Measurements from ENCODE around the gene SHROOM4.

SHROOM4 gene

DNA sequence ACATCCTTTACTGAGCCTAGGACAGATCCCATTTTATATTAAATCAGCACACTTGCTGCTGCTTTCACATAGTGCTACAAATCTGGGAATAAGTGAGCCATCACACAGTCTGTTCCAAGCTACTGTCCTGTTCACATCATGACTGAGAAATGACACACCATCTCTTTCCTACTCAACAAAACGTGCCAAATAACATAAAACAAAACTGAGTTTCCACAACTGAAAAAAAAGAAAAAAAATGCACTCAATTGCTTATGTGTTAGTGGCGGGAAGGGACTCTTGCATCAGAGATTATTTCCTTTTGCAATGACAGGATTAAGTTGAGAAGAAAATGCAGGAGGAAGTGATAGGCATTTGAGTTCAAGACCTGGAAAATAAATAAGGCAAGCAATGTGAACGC lies 109.0 kb downstream of the SHROOM4 start:
- peak; percentile 2 for DNase-seq

DNA sequence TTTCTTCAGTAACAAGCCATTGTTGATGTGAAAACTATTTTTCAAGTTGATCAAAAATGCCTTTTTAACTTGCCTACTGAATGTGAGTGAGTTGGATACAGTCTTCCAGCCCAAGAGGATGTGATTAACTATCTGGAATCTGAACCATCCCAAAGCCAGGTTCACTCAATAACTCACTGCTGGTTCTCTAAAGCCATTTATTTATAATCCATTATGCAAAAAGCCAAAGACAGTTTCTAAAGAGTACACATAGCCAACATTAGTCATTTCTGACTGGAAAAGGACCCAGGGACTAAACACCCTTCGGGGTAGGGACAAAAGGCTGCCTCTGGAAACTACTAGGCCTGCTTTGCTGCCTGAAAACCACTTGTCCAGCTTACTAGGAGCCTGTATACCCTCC lies 109.6 kb downstream of the SHROOM4 start:
- DNase-seq = no peak

DNA sequence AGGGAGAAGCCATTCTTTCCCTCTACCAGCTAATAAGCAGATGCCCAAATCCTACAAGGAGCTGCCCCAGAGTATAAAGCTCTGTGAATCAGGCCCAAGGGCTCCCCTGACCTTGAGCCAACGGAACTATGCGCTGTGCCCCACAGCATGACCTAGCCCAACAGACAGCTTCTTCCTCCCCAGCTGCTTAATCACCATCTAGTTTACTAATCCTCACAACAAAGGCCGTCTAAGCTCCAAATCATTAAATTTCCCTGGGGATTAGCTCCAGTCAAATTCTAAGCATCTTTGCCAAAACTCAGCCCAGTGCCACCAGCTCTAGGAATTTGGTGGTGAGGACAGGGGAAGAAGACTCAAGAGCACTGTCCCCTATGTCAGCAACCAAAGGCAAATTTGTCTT lies 113.1 kb downstream of the SHROOM4 start:
- DNase-seq = no peak

DNA sequence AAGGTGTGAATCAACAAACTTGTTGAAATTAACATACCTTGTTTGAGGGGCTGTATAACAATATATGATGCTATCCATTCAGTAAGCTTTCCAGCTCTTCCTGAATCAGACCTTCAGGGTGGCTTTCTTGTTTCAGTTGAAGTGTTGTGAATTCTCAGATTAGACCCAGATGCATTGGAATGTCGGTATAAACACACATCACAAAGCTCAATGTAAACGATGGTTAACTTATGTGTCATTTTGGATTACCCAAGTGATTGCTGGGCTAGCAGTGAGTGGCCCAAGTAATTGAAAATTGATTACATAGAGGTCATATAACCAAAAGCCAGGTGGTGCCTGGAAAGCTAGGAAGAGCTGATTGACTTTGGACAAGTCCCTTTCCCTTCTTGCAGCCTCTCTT lies 115.0 kb downstream of the SHROOM4 start:
- no peak for DNase-seq

DNA sequence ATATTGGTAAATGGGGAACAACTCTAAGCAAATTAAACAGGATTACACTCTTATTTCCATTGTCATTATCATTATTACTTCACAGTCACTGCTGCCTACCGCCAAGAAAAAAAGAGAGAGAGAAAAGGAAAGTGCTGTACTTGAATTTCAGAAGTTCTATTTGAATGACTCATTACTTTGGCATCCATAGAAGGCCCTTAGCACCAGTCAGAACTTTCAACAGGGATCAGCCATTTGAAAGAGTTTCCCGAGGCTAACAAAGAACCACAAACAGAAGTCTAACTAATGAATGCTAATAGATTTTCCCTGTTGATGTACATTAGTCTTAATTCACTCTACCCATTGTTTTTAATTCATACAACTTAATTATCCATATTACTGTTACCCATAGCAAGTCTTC lies 116.3 kb downstream of the SHROOM4 start:
- no peak for DNase-seq

DNA sequence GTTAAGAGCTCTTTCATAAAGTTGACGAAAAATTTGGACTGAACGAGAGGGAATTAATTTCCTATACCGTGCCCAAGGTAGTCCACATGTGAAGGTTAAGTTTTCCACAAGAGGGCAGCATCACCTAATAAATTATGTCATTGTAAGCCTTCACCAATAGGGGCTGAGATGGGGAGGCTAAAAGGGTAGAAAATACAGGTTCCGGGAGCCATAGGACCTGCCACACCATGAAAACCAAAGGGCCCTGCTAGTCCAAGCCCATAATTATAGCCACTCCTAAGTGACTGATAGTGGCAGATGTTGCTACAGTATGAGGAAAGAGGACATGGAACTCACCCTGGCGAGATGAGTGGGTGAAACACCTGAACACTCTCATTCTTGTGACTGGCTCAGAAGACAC lies 122.2 kb downstream of the SHROOM4 start:
- DNase-seq = peak; percentile 75

DNA sequence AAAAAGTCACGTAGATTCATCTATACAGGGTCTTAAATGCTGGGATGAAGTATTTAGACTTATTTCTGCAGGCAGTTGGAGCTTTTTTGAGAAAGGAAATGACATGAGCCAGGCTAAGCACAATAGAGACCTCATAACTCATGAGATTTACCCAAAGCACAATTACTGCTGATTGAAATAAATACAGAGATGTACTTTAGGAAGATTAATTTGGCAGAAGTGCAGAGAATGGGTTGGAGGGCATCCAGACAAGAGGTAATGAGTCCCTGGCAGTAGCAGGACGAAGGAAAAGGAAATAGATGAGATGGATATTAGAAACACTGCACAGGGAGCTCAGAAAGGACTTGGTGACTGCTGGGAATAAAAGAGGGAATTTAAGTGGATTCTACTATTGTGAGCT lies 129.1 kb downstream of the SHROOM4 start:
- no peak for DNase-seq

DNA sequence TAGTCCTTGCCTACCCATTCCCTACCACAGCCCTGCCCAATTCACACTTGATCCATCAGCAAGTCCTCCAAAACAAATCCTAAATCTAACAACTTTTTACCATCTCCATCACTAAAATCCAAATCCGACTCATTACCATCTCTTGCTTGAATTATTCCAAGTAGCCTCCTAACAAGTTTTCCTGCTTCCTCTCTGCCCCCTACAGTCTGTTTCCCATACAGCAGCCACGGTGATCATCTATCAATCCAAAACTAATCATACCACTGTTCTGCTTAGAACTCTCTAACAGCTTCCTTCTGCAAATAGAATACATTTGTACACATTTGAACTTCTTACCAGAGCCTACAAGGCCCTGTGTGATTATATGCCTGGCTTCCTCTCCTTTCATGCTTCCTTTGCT lies 133.0 kb downstream of the SHROOM4 start:
- DNase-seq = peak; percentile 1

DNA sequence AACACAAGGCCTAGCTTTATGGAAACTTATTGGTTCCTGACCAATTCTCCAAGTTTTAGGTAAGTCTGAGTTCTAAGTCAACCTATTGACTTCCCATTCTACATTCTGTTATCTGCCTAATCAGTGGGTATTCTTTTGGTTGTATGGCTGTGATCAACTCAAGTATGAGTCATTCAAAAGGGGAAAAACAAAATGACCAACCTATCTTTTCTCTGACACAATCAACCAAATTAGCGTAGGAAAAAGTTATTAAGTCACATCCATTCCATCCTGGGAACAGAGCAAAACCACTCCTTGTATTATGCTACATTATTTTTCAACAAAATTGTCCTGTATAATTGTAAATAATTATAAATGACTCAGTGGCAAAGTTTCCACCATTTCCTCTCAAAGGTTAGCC lies 136.2 kb downstream of the SHROOM4 start:
- DNase-seq = no peak

DNA sequence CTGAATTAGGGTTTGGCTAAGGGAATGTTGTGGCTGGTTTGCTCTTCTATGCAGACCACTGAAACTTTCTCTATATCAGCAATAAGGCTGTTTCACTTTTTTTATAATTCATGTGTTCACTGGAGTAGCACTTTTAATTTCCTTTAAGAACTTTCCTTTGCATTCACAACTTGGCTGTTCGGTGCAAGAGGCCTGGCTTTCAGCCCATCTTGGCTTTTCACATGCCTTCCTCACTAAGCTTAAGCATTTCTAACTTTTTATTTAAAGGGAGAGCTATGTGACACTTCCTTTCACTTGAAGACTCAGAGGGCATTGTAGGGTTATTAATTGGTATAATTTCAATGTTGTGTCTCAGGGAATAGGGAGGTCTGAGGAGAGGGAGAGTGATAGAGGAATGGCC lies 142.3 kb downstream of the SHROOM4 start:
- no peak for DNase-seq

DNA sequence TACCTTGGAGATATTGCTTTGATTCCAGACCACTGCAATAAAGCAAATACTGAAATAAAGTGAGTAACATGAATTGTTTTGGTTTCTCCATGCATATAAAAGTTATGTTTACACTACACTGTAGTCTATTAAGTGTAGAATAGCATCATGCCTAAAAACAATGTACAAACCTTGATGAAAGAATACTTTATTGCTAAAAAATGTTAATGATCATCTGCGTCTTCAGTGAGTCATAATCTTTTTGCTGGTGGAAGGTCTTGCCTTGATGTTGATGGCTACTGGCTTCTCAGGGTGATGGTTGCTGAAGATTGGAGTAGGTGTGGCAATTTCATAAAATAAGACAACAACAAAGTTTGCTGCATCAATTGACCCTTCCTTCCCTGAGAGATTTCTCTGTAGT lies 145.1 kb downstream of the SHROOM4 start:
- DNase-seq = no peak

DNA sequence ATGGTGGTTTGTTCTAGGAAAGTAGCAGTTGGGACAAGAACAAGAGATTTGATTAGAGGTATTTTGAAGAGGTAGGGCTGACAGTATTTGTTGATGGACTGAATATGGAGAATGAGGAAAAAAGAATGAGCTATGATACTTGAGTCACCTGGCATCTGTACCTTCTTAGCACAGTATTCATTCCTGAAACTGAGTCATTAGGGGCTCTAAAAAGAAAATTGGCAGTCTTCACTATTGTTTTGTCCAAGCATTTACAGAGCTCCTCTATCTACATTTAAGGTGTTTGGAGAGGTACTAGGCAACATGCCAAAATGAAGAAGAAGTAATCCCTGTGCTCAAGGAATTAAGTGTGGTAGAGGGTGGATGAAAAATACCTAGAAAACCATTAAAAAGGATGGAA lies 165.8 kb downstream of the SHROOM4 start:
- no peak for DNase-seq

DNA sequence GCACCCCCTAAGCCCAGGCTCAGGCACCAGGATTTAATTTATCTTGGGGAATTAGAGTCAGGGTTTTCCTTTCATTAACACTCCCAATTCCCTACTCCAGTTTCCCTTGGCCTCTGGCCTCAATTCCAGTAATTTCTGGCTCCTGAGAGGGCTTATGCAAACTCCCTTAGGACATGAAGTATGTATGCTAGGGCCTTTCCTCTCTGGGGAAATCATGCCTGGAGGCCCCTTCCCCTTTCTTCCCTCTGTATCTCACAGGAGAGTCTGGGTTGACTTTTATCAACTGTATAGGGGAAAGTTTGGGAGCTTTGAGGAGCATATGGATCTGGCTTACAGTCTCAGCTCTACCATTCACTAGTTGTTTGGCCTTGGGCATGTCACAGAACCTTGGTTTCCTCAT lies 169.5 kb downstream of the SHROOM4 start:
- no peak for DNase-seq

DNA sequence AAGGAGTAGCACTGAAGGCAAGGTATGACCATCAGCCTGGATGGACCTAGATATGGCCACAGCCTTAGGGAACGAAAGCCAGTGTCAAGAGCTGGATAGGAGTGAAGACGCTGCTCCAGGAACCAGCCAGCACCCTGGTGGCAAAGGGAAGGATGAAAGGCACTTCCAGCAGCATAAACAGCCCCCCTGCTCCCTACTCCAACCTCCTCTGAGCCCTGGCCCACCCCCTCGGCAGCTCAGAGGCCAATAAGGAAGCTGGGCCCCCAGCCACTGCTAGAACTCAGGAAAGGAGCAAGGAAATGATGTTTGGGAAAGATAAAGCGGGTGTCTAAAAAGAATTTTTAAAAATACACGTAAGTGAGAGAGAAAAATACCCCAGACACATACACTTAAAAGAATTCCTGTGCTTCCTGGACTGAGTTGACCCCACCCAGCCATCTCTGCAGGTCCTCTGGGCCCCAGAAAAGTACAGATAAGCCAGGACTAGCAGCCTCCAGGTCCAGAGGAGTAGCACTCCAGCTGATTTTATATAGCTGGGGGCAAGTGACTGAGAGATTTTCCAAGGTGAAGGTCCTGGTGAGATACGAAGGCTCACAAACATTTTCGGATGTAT lies 170.4 kb downstream of the SHROOM4 start:
- peak; percentile 7 for DNase-seq

DNA sequence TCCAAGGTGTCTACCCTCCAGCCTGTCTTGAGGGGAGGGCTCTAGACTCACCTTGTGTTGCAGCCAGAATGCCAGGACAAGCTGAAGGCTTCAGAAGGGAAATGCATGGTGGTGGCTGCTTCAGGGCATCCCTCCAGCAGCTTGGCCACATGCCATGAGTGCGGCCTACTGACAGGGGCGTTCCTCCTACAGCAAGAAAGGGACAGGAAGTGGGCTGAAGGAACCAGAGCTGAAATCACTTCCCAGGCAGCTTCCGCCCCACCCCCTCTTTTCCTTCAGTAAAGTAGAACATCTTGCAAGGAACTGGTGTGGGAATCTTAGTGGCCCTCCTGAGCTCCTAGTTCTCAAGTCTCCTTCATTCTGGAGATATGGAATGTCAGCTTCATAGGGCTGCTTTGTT lies 175.9 kb downstream of the SHROOM4 start:
- DNase-seq = peak; percentile 51

DNA sequence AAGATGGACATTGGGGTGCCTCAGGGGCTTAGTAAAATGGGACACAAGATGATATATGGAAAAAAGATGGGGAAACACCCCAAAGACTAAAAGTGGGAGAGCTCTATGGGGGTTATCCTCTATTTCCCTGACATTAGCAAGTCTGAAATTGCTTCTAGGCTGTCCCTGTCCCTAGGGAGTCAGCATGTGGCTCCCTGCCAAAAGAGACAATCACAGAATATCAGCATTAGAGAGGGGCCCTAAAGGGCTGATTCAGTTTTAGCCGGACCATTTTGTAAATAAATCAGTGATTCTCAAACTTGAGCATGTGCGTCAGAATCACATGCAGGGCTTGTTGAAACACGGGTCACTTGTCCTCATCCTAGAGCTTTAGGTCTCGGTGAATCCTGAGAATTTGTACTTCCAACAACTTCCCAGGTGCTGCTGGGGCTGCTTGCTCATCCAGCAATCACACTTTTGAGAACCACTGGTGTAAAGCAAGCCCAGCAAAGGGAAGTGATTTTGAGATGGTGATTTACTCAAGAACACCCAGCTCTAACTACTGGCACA lies 178.1 kb downstream of the SHROOM4 start:
- DNase-seq = no peak

DNA sequence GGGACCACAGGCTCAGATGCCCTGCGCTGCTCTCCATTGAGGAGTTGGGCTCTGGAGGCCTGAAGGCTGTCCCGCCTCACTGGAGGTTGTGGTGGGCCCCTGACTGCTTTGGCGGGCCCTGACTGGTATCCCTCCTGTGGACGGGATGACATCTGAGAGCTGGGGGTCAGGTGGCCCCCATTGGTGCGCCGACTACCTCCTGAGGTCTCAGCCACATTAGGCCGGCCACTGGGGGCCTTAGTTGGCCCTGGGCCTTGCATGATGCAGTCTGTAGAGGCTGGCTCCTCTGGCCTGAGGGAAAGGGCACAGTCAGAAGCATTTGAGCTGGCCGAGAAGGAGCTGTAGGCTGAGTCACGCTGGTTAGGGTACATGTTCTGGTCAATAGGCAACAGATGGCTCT lies 178.8 kb downstream of the SHROOM4 start:
- no peak for DNase-seq

DNA sequence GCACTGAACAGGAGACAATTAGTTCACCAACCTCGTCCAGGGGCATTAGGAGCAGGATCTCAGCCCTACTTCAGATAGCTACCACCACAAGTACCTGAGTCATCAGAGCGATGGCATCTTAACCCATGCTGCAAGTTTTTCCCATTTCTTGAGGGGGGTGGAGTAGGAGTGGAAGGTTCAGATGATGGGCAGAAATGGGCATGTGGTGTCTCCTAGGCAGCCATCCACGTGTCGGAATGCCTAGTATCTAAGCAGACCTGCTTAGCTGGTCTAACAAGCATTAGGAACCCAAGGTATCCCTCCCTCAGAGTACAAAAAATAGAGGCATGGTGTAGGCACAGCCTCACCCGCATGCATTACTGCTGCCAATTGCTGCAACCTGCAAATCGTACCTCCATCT lies 184.2 kb downstream of the SHROOM4 start:
- DNase-seq = no peak

DNA sequence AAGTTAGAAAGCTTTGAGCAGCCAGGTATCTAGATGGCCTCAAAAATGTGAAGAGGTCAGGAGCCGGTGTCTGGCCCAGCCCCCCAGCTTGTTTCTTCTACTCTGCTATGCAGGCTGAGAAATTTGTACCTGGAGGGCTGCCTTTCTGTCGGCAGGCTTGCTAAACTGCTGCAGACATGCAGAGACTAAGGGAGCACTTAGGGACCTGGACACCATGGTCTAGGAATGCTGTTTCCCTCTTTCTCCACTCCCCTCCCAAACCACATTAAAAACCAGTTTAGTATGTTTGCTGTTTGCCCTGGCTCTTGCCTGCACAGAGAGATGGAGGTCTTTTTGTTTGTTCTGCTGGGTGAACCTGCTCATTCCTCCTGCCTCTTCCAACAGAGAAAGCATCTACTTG lies 186.3 kb downstream of the SHROOM4 start:
- no peak for DNase-seq

DNA sequence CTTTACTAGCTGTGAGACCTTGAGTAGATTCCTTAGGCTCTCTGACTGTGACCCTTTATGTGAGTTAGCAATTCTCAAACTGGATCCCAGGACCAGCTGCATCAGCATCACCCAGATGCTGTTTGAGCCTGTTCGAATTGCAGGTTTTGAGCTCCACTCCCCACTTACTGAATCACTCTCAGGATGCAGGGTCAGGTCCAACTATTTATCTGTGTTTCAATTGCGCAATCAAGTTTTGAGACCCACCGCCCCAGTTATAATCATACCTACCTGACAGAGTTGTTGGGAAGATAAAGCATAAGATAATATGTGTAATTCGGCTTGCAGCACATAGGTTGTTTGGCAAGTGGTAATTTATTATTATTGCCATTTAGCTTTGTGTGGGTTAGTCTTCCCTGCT lies 187.6 kb downstream of the SHROOM4 start:
- DNase-seq = no peak

DNA sequence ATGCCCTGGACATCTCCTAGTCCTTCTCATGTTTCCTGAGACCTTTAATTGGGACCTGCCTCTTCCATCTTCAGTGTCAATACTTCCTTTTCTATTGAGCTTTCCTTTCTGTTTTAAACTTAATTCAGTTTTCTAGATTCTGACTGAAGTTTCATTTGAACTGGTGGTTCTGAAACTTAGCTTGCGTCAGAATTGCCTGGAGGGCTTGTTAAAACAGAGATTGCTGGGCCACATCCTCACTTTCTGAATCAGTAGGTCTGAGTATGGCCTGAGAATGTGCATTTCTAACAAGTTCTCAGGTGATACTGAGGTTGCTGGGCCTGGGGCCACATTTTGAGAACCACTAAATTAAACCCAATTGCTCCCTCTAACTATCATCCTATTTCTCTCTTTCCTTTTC lies 191.2 kb downstream of the SHROOM4 start:
- no peak for DNase-seq

DNA sequence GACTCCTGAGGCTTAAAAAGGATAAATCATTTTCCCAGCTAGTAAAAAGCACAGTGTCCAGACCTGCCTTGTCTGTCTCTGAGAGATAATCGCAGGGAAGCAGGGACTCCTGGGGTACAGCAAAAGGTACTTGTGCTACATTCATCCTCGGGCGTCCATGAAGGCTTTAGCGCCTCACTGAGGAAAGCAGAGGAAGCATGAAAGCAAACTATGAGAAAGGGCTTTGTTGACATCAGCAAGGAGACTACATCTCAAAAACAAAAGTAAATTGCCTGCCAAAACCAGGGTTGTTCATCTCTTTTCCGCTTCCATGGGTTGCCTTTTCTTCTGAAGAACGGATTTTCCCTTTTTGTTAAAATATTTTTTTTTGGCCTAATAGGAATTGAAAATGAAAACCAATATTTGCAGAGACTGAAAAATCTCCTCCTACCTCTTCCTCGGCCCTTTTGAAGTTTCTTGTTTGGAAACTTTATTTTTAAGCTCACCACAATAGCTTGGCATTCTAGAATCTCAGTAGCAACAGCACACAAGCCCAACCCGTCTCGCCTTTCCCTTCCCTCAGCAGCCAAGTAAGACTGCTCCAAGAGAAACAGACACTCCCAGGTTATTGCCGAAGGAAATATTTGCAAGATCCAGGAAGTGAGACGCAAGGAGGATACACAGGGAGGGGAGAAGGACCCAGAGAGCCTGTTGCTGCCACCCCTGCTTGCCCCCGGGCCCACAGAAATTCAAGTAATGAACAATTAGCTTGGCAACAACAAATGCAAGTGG lies 195.0 kb downstream of the SHROOM4 start:
- DNase-seq = no peak

DNA sequence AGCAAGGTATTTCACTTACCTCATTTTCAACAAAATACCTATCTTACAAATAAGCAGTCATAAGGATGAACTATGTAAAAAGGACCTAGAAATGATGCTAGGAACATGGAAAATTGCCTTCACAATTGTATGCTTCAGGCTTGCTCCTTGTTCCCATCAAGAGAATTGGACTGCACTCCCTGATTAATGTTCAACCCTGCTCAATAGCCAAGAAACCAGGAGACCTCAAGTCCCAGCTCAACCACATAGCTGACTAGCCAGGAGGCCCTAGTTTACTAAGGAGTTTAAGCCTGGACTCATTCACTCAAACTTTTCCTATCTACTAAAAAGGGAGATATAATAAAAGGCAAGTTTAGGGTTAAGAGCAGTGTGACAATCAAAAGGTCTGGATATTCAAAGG lies 196.8 kb downstream of the SHROOM4 start:
- DNase-seq = no peak

DNA sequence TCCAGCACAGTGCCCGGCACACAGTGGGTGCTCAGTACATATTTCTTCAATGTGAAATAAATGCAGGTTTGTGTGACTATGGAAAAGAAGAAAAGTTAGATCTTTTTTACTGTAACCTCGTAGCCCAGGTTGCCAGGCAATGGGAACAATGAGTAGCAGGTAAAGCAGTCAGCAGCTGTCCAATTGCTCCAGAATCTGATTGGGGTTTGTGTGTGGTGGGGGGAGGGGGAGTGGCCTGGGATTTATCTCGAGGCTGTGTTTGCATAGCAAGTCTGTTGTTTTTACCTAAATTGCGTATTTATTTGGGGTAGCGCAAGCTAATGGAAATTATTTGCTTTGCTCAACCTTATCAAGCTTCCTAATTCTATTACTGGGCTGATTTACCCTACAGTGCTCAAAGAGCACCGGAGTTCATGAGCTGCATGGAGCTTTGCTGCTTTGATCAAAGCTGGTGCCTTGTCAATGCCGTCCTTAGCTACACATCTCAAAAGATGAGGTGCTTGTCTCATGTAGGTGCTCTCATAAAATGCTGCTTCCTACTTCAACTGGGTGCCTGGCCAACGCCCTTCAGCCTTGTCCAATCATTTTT lies 198.3 kb downstream of the SHROOM4 start:
- no peak for DNase-seq

Measured in hematopoietic multipotent progenitor cell treated with erythropoietin and hydrocortisone succinate and interleukin-3 and kit ligand, for 4 days (in vitro differentiated cells).